PFSK-1 (cell line): ENCODE results near the gene PTPRM.

ENCODE experiments used
- POLR2AphosphoS5 ChIP-seq: IDR thresholded peaks from 2 replicates; pipeline ENCODE4 v1.6.1; 2012; ENCODE audit warnings: low read depth, mild to moderate bottlenecking, control low read depth, low read length, moderate library complexity
- REST ChIP-seq, 2 experiments: IDR thresholded peaks; 2 replicates each; pipeline versions ENCODE4 v1.6.1 to v1.8.0; 2011 to 2012; ENCODE audit warnings: low read depth in 2 of 2, low read length in 2 of 2, control low read depth in 1 of 2, inconsistent platforms in 1 of 2, mild to moderate bottlenecking in 1 of 2, moderate library complexity in 1 of 2; ENCODE audit not compliant: insufficient read depth in 1 of 2

DNA sequence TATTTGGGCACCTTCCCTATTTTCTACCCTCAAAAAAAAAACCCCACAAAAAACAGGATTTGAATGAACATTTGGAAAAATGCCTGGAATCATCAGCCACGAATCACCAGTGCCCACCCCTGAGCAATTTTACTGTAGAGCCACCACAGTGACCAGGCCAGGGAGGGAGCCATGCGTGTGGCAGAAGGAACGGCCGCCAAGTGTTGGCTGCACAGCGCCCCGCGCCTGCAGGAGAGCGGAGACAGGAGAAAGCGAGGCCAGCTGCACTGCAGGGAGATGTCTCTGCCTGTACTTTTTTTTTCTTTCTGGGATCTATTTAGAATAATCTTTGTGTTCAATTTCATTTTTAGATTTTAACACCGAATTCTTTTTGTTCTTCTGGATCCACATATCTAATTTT is 772.8 kb downstream of the PTPRM start:
- no peak for TF ChIP-seq REST (IDR thresholded peaks at IDR 0.05; ENCODE audit: insufficient read depth in 1 of 2, low read depth in 2 of 2, low read length in 2 of 2)
- TF ChIP-seq POLR2AphosphoS5: no peak
